IPS DF 6.9 (cell line): Measurements from ENCODE around the gene CFAP99.

Experiments used
- DNase-seq: peaks from one replicate; pipeline ENCODE4 v3.0.0-alpha.2; 2013; ENCODE audit warnings: low read depth, low spot score
- H3K27ac ChIP-seq: one replicate; pipeline ENCODE4 v1.5.1; 2013; ENCODE audit warnings: low read length, control low read depth
- H3K27me3 ChIP-seq: 2 replicates; pipeline ENCODE4 v1.6.1; 2013; ENCODE audit warnings: mild to moderate bottlenecking, low read length; ENCODE audit not compliant: control insufficient read depth, insufficient read depth
- H3K36me3 ChIP-seq: 2 replicates; pipeline ENCODE4 v1.6.1; 2013; ENCODE audit warnings: low read length; ENCODE audit not compliant: control insufficient read depth, insufficient read depth
- H3K4me1 ChIP-seq: 2 replicates; pipeline ENCODE4 v1.6.1; 2013; ENCODE audit warnings: low read length; ENCODE audit not compliant: control insufficient read depth, insufficient read depth
- H3K4me3 ChIP-seq: 2 replicates; pipeline ENCODE4 v1.5.1; 2013; ENCODE audit warnings: mild to moderate bottlenecking, low read length
- H3K9me3 ChIP-seq: 2 replicates; pipeline ENCODE4 v1.6.1; 2013; ENCODE audit warnings: low read length, inconsistent platforms; ENCODE audit not compliant: control insufficient read depth, insufficient read depth
- WGBS: extraction: QIAGEN DNeasy Blood & Tissue Kit; methylation state at CpG from one replicate; pipeline ENCODE4 v1.1.7; 2013; ENCODE audit warnings: mixed read lengths, missing lambda C conversion rate; ENCODE audit not compliant: insufficient read length, insufficient coverage; 5-methylcytosine and 5-hydroxymethylcytosine counted together

CFAP99 gene

GRCh38 chr4:2446656-2447564 is 28.2 kb downstream of the CFAP99 start:
- no peaks in the 10 kb centered on the region for H3K36me3 ChIP-seq
- H3K27me3 ChIP-seq = no peaks in the 10 kb centered on the region
- DNase-seq = no peak
- no peak overlapping the region for H3K4me3 ChIP-seq
- H3K27ac ChIP-seq = no peak overlapping the region
- H3K9me3 ChIP-seq = no peaks in the 10 kb centered on the region
- WGBS = 100% methylated on average over 1 of the region's 3 CpGs
- peaks cover under 1% of the 10 kb centered on the region; the same call in 1 of the 2 replicates for H3K4me1 ChIP-seq

- no peak overlapping the region for H3K4me3 ChIP-seq
- H3K27ac ChIP-seq = no peak overlapping the region
- no peaks in the 10 kb centered on the region for H3K27me3 ChIP-seq
- WGBS = no CpG with 5 or more reads among the region's 7 CpGs
- no peaks in the 10 kb centered on the region for H3K9me3 ChIP-seq
- no peaks in the 10 kb centered on the region for H3K4me1 ChIP-seq
- no peak for DNase-seq
- no peaks in the 10 kb centered on the region for H3K36me3 ChIP-seq
Observed at GRCh38 chr4:2448589-2448988, 29.8 kb downstream of the CFAP99 start.

- no peak for DNase-seq
- Histone ChIP-seq H3K27me3 (no peaks in the 10 kb centered on the region), H3K9me3 (no peaks in the 10 kb centered on the region), H3K4me3 (no peak overlapping the region), H3K27ac (no peak overlapping the region), H3K4me1 (no peaks in the 10 kb centered on the region), H3K36me3 (no peaks in the 10 kb centered on the region)
- no CpG with 5 or more reads among the region's 11 CpGs for WGBS
Observed at GRCh38 chr4:2449051-2449450, 30.3 kb downstream of the CFAP99 start.

DNA sequence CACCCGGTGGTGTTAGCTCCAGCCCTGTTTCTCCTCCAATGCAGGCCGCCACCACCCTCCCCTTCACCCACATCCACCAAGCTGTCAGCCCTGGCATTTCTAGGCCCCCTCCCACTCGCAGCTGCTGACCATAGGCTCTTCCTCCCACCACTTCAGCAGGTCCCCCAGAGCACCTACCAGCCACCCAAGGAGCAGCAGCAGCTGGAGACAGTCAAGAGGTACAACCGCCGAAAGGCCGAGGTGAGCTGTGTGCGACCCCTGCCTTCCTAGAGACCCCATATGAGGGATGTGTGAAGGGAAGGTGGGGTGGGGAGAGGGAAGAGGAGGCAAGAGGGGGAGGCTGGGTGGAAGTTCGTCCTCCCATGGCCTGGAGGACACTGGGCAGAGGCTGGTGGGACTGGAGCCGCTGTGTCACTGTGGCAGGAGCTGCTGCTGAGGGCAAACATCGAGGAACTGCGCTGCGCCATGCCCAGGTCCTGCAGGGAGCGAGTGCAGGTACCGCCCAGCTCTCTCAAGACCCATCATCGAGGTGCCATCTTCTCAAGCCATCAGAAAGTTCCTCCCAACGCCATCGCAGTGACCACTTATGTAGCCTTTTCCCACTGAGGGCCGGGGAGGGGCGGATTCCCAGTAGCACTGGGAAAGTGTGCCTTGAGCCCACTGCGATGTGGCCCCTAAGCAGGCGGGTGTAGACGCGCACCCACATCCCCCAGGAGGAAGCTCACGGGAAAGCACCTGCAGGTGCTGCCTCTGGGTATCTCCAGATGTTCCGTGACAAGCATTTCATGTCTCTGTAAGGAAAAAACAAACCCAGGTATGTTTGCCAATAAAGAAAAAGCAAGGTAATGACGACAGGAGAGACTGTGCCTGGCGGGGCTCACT is 31.0 kb downstream of the CFAP99 start:
- no CpG with 5 or more reads among the region's 27 CpGs for WGBS
- Histone ChIP-seq H3K36me3 (no peaks in the 10 kb centered on the region), H3K4me3 (no peak overlapping the region), H3K9me3 (no peaks in the 10 kb centered on the region), H3K27me3 (no peaks in the 10 kb centered on the region), H3K27ac (no peak overlapping the region), H3K4me1 (no peaks in the 10 kb centered on the region)
- no peak for DNase-seq

- H3K4me3 ChIP-seq = no peak overlapping the region
- H3K27me3 ChIP-seq = no peaks in the 10 kb centered on the region
- H3K27ac ChIP-seq = no peak overlapping the region
- DNase-seq = no peak
- H3K9me3 ChIP-seq = no peaks in the 10 kb centered on the region
- H3K36me3 ChIP-seq = no peaks in the 10 kb centered on the region
- no peaks in the 10 kb centered on the region for H3K4me1 ChIP-seq
- no CpG with 5 or more reads among the region's 16 CpGs for WGBS
Observed at GRCh38 chr4:2450394-2451035, 31.8 kb downstream of the CFAP99 start.

- no peaks in the 10 kb centered on the region for H3K4me1 ChIP-seq
- H3K36me3 ChIP-seq = no peaks in the 10 kb centered on the region
- H3K9me3 ChIP-seq = no peaks in the 10 kb centered on the region
- no peak overlapping the region for H3K4me3 ChIP-seq
- no peaks in the 10 kb centered on the region for H3K27me3 ChIP-seq
- no peak for DNase-seq
- no CpG with 5 or more reads among the region's 10 CpGs for WGBS
- no peak overlapping the region for H3K27ac ChIP-seq
Observed at GRCh38 chr4:2451036-2451520, 32.3 kb downstream of the CFAP99 start.

DNA sequence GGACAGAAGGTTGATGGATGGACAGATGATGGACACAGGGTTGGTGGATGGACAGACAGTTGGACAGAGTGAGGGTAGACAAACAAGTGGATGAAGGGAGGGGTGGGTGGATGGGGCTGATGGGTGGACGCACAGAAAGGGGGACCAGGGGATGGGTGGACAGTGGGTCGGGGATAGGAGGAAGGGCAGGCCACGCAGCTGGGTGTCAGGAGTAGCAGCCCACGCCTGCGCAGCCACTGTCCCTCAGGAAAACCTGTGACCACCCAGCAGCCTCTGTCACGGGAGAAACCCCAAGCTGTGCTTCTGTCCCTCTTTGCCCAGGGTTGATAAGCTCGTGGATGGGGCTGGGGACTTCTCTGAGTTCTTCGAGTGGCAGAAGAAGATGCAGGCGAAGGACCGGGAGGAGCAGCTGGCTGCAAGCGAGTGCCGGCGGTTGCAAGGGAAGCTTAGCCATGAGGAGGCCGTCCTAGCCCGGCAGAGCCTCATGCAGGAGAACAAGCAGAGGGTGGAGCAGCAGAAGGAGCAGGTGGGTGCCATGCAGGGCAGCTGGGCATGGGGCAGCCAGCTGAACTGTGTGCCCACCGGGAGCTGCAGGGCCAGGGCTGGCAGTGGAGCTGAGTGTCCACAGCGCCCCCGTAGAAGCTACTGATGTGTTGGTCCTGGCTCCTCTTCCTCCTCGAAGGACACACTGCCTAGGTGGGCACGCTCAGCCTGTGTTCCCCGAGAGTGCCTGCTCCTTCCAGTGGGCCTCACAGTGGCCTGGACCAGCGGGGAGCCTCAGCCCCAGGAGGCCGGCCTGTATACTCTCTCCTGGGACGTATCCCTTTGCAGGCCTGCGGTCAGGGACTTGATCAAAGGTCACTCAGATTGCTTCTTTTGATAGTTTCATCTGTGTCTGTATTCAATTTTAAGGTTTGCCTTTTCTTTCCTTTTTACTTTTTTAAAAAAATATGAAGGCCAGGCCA is 33.3 kb downstream of the CFAP99 start:
- H3K36me3 ChIP-seq = no peaks in the 10 kb centered on the region
- DNase-seq = no peak
- no peak overlapping the region for H3K27ac ChIP-seq
- no peaks in the 10 kb centered on the region for H3K4me1 ChIP-seq
- H3K9me3 ChIP-seq = no peaks in the 10 kb centered on the region
- H3K4me3 ChIP-seq = no peak overlapping the region
- no peaks in the 10 kb centered on the region for H3K27me3 ChIP-seq
- WGBS = no CpG with 5 or more reads among the region's 25 CpGs

DNA sequence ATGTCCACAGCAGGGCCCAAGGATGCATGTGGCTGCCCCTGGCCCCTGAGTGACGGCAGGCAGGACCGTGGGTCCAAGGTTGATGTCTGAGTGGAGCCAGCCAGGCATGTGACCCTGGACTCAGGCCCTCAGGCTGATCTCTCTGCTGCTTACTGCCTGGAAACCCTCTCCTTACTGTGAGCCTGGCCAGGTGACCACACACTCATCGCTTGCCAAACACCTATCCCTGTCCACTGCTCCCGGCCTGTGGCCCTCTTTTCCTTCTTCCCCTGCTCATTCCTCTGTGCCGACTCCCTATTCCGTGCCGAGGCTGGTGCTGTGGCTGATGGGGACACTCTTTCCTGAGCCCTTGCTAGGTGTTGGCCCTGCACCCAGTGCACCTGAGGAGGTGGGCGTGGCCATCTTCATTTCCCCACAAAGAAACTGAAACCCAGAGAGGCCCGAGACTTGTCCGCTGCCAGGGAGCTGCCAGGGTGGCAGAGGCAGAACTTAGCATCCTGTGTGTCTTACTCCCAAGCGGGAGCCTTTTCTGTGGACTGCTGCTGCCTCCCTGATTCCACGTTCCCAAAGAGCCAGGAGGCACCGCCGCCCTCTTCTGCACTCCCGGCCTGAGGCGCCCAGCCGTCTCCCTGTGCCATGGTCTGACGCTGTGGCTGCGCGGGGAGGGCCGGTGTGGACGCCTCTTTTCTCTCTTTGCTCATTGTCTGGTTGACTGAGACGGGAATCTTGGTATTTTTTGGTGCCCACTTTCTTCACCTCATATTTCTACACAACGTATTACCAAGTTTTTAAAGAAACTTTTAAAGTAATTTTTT is 38.9 kb downstream of the CFAP99 start:
- Histone ChIP-seq H3K4me1 (no peaks in the 10 kb centered on the region), H3K27me3 (peaks cover 2% of the 10 kb centered on the region; the same call in 1 of the 2 replicates), H3K4me3 (no peak overlapping the region), H3K27ac (no peak overlapping the region), H3K9me3 (no peaks in the 10 kb centered on the region), H3K36me3 (no peaks in the 10 kb centered on the region)
- no peak for DNase-seq
- WGBS = 100% methylated on average over 1 of the region's 24 CpGs
